Measurements from ENCODE around the gene FCRL5.

DNA sequence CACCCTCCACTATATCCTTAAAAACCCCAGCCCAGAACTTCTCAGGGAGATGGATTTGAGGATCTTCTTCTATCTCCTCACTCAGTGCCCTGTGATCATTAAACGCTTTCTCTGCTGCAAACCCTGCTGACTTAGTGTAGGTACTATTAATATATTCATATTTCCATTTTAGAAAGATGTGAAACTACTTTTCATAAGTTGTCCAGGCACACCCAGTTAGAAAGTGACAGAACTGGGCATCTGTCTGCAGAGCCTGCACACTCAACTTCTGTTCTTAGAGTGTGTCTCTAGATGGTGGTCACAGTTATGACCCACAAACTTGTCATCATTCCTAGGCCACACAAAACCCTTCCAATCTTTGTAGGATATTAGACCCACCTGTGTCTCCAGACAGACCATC, 55.0 kb downstream of the FCRL5 start:
- TF ChIP-seq, protein P1, sequence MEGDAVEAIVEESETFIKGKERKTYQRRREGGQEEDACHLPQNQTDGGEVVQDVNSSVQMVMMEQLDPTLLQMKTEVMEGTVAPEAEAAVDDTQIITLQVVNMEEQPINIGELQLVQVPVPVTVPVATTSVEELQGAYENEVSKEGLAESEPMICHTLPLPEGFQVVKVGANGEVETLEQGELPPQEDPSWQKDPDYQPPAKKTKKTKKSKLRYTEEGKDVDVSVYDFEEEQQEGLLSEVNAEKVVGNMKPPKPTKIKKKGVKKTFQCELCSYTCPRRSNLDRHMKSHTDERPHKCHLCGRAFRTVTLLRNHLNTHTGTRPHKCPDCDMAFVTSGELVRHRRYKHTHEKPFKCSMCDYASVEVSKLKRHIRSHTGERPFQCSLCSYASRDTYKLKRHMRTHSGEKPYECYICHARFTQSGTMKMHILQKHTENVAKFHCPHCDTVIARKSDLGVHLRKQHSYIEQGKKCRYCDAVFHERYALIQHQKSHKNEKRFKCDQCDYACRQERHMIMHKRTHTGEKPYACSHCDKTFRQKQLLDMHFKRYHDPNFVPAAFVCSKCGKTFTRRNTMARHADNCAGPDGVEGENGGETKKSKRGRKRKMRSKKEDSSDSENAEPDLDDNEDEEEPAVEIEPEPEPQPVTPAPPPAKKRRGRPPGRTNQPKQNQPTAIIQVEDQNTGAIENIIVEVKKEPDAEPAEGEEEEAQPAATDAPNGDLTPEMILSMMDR (conservative IDR thresholded peaks at IDR 0.05; ENCODE audit: low read length), result no peak
- no peak for TF ChIP-seq EZH2phosphoT487 (IDR thresholded peaks at IDR 0.05; ENCODE audit: borderline replicate concordance)
